Measurements from ENCODE around the gene NOC3L.
"Not testable (repeated sequence)": the region's sequence is repeated elsewhere in the genome, so short reads cannot be mapped to it uniquely, and the experiment has no call there.

The NOC3L gene, protein sequence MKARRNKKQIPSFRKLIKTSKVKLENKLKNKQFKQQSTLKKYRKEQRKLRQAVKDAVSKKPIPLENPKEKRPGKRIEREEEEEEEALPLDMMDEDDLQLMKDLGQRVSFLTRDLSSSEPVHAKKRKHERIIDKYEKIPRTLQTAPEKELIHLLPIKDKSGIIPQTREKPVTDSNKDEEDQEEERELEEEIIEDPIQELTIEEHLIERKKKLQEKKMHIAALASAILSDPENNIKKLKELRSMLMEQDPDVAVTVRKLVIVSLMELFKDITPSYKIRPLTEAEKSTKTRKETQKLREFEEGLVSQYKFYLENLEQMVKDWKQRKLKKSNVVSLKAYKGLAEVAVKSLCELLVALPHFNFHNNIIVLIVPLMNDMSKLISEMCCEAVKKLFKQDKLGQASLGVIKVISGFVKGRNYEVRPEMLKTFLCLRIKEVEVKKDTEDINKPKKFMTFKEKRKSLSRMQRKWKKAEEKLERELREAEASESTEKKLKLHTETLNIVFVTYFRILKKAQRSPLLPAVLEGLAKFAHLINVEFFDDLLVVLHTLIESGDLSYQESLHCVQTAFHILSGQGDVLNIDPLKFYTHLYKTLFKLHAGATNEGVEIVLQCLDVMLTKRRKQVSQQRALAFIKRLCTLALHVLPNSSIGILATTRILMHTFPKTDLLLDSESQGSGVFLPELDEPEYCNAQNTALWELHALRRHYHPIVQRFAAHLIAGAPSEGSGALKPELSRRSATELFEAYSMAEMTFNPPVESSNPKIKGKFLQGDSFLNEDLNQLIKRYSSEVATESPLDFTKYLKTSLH

GRCh38 chr10:94362360-94363250 is at the start of gene NOC3L:
Gene NOC3L (minus strand): TSS chr10:94362939. CDS start chr10:94362838, 101 bp downstream.
- DNase-seq (ENCODE audit: low spot score): peak; percentile 96

DNA sequence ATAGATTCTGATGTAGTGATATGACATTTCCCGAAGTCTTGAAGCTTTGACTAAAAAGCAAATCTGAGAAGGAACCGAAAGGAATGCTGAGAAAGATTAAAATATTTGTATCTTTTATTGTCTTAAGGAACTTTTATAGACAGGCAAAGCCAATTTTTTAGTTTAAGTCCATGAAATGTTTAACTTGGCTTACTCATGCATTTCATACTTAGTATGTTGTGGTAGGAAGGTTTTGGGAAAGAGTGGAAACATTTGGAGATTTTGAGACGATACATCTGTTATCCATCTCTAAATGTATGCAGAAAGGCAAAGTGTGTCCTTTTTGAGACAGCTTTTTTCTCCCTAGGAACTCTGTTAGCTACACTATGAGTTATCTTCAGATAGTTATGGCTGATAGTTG is 49.7 kb upstream of the NOC3L start:
- DNase-seq (ENCODE audit: low spot score): no peak

- DNase-seq (ENCODE audit: low spot score): no peak
These were observed 48.6 kb upstream of the NOC3L start for GRCh38 chr10:94411304-94411703.

- DNase-seq (ENCODE audit: low spot score): no peak
These were observed 46.4 kb upstream of the NOC3L start for GRCh38 chr10:94409021-94409657.

- no peak for DNase-seq (ENCODE audit: low spot score)
These were observed 44.9 kb upstream of the NOC3L start for GRCh38 chr10:94407668-94408067.

GRCh38 chr10:94405406-94405805 is 42.7 kb upstream of the NOC3L start:
- DNase-seq (ENCODE audit: low spot score): no peak

DNA sequence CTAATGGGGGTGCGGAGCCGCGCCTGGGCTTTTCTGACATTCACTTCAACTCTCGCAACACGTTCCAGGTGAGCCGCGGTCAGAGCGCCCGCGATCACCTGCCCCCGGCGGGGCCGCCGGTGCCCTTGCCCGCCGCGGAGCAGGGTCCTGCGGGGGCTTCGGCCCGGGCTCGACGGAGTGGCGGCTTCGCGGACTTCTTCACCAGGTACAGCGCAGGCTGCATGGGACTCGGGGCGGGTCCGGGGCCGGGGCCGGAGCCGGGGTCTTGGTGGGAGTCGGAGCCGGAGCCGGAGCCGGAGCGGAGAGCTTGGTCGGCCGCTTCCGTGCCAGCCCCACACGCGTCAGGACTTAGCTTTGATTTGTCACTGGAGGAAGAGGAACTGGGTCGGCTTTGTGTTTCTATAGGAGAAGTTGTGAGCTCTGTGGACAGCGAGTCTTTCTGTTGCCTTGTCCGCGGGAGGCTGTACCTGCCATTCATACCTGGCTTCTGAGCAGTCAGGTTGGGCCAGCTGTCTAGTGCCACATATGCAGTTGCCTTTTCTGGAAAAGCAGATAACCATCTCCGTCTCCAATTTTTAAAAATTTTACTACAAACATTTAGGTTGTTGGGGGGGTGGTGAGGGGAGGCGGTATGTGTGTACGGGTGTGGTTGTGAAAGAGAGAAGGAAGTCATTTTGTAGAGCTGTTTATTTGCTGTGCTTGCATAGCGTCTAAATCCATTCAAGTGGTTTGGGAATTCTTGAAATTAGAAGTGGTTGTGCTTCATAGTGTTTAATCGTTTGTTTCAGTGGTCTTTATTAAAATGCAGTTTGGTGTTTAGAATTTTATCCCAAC is 40.9 kb upstream of the NOC3L start:
- DNase-seq (ENCODE audit: low spot score): peak; percentile 66

DNA sequence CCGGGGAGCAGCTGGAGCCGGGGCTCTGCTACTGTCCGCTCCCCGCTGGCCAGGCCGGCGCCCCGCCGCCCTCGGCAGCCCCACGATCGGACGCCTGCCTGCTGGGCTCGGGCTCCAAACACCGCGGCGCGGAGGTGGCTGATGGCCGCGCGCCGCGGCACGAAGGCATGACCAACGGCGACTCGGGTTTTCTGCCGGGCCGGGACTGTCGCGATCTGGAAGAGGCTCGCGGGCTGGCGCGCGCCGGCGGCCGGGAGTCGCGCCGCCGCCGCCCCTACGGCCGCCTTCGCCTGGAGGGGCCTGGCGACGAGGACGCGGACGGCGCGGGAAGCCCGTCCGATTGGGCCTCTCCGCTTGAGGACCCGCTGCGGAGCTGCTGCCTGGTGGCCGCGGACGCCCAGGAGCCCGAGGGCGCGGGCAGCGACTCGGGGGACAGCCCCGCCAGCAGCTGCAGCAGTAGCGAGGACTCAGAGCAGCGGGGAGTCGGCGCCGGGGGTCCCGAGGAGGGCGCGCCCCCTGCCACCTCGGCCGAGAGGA is 40.2 kb upstream of the NOC3L start:
- DNase-seq (ENCODE audit: low spot score): peak; percentile 19

DNA sequence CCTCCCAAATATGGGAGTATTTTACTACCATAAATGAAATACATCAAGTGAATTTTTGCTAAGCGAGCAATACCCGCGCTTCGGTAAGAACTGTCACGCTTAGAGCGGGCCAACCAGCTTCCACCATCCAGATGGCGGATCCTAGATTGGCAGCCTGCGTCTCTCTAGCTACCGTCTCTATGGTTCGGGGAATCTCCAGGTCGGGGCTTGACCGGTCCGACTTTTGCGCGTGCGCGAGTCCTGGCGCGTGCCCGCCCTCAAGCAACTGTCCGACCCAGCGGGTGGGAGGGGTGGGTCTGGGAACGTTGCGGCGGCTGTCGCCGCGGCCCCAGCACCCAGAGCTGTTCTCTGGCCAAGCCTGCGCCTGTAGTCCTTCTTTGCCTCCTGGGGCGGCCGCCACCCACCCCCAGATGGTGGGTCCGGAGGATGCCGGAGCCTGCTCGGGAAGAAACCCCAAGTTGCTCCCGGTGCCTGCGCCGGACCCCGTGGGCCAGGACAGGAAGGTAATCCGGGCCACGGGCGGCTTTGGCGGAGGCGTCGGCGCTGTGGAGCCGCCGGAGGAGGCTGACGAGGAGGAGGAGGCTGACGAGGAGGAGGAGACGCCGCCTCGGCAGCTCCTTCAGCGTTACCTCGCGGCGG is 39.6 kb upstream of the NOC3L start, which contains the start of gene TBC1D12:
Gene TBC1D12 (plus strand): TSS at position 338 of the 639 bp plus-strand sequence. CDS start 73 bp downstream, at position 411.
- peak; percentile 97 for DNase-seq (ENCODE audit: low spot score)

- DNase-seq (ENCODE audit: low spot score): no peak
These were observed 36.0 kb upstream of the NOC3L start for GRCh38 chr10:94398762-94399161.

GRCh38 chr10:94397549-94398370 is 35.0 kb upstream of the NOC3L start:
- DNase-seq (ENCODE audit: low spot score): no peak

- not testable (repeated sequence) for DNase-seq (ENCODE audit: low spot score)
These were observed 29.4 kb upstream of the NOC3L start for GRCh38 chr10:94392117-94392516.

DNA sequence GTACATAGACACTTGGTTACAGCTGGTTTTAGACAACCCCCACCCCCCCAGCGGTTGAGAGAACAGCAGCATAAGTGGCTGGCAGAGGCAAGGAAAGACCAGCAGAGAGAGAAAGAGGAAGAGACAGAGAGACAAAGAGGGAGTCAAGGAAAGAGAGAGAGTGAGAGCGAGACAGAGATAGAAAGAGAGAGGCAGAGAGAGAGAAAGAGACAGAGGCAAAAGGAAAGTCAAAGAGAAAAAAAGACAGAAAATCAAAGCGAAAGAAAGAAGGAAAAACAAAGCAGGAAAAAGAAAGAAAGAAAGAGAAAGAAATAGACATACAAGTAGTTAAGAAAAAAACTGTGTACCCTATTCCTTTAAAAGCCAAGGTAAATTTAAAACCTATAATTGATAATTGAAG is 23.0 kb upstream of the NOC3L start:
- DNase-seq (ENCODE audit: low spot score): not testable (repeated sequence)

- DNase-seq (ENCODE audit: low spot score): no peak
These were observed 20.8 kb upstream of the NOC3L start for GRCh38 chr10:94383530-94383929.

DNA sequence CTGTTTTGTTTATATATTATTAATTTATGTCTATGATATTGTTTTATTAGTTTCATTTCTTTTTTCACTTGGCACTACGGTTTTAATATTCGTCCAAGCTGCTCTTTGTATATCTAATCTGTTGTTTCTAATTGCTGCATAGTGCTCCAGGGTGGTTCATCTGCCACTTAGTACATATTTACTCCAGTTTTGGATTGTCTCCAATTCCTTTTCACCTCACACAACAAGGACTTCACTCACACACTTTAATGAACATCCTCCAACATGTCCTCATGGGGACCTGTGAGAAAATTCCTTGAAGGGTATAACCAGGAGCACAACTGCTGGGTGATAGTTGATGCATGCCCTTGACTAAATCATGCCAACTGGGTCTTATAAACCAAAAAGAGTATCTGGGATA is 14.1 kb upstream of the NOC3L start:
- no peak for DNase-seq (ENCODE audit: low spot score)

- DNase-seq (ENCODE audit: low spot score): no peak
These were observed 12.6 kb upstream of the NOC3L start for GRCh38 chr10:94375374-94375773.

- no peak for DNase-seq (ENCODE audit: low spot score)
These were observed 7.8 kb upstream of the NOC3L start for GRCh38 chr10:94370501-94370900.

DNA sequence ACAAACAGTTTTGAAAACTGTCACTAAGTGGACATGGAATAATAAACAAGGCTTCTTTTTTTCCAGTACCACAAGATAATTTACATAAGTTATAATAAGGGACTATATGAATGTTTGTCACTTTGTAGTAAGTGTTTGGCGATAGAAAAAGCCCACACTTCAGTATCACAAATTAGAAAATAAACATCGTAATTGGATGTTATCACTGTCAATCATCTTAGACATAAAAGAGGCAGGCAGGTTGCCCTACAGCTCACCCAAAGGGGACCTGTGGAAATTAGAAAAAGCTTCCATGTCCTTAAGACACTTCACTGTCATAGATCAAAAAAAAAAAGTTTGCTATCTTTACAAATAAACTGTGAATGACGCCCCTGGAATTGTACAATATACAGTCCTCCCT is 3.6 kb upstream of the NOC3L start:
- no peak for DNase-seq (ENCODE audit: low spot score)

GRCh38 chr10:94364482-94364881 is 1.7 kb upstream of the NOC3L start:
- no peak for DNase-seq (ENCODE audit: low spot score)
